Measurements from ENCODE around the gene MPZL3.
"Not testable (repeated sequence)": the region's sequence is repeated elsewhere in the genome, so short reads cannot be mapped to it uniquely, and the experiment has no call there.

Gene MPZL3

DNA sequence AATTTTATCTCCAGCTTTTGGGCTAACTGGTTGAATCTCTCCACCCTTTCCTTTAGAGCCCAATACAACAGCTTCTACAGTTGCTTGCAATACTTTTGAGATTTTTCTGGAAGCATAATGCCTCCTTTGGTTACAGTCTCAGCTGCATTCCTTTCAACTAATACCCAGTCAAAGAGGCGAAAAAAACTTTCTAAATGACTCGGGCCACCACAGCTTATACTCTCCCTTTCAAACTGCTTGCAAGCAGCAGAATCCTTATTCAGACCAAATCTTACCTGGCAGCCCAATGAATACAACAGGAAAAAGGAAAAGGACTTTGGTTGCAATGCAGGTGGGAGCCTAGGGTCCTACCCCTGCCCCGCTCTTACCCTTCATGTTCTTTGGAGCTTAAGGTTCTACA, 43.1 kb downstream of the MPZL3 start:
- no peak for DNase-seq

GRCh38 chr11:118207079-118207478, 45.1 kb downstream of the MPZL3 start:
- no peak for DNase-seq

GRCh38 chr11:118206391-118207031, 45.7 kb downstream of the MPZL3 start:
- no peak for DNase-seq

DNA sequence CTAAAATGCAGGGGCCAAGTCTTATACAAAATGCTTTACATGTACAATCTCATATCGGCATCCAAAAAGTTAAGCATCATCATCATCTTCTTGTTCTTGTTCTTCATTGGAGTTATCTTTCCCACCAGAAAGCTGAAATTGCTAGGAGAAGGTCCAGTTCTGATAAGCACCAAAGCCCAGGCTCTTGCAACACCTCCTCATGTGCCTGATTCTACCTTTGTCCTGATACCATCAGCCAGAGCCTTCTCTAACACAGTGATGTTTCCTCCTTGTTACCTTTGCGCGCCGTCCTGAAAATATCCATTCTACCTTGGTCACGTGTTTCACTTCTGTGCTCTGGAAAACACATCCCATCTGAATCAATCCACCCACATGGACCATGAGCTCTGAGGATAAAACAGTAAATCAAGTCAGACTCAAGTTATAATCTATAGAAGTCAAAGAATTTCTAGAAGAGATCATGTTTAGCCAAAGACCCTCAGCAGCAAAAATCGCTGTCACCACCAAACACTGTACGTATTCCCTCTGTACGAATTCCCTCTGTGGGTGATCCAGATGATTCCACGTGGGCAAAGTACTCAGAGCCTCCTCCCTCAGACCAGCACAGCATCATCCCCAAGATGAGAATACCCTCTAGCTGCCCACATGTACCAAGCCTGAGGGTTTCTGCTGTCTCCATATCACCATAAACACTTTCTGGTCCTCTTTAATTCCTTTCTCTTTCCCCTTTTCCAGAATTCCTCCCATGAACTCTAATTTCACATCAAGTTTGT, 46.4 kb downstream of the MPZL3 start:
- no peak for DNase-seq

DNA sequence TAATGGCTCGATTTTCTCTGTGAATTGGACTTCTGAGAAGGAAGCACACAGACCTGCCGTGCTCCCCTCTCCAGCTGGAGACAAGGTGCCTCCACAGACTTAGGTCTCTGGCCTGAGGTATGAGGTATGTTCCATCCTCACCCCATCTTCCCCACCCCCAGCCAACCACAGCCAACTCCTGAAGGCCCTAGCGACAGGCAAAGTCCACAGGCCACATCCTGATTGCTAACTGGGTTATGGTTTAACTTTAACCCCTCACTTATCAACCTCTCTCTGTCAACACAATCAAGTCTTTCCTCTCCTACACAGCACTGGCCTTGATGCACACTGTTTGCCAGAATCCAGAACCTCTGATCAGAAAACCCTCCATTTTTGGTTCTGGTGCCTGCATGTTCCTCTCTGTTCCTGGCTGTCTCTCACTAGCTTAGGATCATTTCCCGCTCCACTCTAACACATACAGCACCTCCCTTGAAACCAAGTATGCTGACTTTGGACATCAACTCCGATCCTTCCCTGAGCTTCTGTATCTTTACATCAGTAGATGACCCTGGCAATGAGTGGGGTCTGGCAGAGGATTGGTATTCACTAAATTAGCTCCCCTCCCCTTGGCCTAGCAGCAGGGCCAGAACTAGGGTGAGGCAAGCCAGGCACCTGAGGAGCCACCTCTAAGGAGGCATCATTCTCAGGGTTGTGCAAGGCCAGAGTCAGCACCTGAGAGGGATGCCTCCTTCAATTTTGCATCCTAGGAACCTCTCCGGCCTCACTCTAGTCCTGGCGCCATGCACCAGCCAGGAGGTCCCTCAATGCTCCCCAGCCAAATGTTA, 49.4 kb downstream of the MPZL3 start:
- DNase-seq = no peak

DNA sequence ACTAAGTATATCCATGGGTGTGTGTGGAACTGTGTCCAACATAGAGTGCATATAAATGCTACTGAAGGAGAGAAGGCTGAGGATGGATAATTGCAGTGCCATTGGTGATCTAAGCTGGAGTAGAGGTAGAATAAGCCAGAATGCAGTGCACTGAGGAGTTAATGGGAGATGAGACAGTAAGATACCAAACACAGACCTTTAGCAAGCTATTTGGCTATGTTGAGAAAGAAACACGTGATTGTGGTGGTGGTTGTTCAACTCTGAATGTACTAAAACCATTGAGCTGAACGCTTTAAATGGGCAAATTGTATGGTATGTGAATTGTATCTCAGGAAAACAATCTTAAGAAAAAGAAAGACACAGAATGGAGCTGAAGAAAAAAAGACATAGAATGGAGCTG, 50.2 kb downstream of the MPZL3 start:
- DNase-seq = no peak

- DNase-seq = no peak
These were observed 51.1 kb downstream of the MPZL3 start for GRCh38 chr11:118200901-118201680.

- DNase-seq = no peak
These were observed 51.7 kb downstream of the MPZL3 start for GRCh38 chr11:118200497-118200896.

GRCh38 chr11:118199135-118199534, 53.0 kb downstream of the MPZL3 start:
- no peak for DNase-seq

- no peak for DNase-seq
These were observed 53.8 kb downstream of the MPZL3 start for GRCh38 chr11:118198370-118198769.

DNA sequence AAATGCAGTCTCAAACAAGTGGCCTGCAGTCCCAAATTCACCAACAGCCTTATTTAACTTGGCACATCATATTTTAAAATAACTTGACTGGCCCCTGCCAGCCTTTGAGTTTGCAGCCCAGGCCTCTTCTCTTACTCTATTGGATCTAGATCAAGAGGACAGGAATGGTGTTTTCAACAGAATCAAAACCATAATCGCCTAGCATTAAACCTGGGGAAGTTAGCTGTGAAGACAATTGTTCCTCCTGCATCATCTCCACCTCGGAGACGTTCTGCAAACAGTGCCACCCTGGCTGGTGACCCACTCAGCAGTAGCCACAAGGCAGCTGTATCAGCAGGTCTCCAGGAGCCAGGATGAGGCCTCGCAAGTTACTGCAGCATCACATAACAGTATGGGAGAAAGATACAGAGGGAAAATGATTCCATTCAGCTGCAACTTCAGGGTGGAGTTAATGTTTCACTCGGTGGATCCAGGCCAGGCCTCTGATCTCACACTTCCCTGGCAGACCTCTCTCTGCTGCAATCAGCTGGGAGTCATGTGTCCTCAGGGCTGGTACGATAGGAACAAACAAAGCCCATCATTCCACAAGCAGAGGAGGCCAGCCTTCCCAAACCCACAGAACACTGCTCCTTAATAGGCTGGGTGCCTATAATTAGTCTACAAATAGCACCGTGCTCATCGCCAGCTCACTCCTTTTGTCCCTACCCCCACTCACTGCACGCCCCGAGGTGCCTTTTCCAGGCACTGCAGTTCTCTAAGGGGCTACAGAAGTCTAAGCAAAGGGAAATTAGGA, 57.1 kb downstream of the MPZL3 start:
- DNase-seq = no peak

DNA sequence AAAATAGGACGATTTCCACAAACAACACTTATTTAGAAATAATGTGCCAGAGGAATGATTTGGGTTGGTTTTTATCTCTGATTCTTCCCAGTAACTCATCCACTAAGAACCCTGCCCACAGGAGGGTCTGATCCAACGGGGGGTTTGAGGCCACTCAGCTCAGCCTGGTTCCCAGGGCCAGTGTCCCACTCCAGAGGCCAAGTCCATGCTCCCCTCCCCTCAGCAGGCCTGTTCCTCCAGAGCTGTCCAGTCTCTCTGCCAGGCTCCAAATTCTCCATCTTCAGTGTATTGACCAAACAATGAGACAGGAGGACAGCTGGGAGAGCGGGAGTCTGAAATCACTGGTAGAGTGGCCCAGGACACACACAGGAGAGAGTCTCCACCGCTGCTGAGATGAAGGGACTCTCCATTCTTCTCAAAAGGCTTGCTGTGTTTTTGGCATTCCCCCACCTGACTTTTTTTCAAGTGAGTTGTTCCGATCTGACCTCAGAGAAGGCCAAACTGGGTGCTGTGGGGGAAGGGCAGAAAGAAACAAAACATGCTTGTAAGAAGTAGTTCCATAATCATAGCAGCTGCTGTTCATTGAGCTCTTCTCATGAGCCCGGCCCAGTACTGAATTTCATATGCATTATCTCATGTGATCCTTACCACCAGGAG, 58.1 kb downstream of the MPZL3 start:
- DNase-seq = no peak

DNA sequence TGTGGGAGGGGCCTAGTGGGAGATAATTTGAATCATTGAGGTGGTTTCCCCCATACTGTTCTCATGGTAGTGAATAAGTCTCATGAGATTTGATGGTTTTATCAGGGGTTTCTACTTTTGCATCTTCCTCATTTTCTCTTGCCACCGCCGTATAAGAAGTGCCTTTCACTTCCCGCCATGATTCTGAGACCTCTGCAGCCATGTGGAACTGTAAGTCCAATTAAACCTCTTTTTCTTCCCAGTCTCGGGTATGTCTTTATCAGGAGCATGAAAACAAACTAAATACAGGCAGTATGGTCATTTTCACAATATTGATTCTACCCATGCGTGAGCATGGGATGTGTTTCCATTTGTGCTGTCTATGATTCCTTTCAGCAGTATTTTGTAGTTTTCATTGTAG, 59.3 kb downstream of the MPZL3 start:
- DNase-seq = not testable (repeated sequence)

DNA sequence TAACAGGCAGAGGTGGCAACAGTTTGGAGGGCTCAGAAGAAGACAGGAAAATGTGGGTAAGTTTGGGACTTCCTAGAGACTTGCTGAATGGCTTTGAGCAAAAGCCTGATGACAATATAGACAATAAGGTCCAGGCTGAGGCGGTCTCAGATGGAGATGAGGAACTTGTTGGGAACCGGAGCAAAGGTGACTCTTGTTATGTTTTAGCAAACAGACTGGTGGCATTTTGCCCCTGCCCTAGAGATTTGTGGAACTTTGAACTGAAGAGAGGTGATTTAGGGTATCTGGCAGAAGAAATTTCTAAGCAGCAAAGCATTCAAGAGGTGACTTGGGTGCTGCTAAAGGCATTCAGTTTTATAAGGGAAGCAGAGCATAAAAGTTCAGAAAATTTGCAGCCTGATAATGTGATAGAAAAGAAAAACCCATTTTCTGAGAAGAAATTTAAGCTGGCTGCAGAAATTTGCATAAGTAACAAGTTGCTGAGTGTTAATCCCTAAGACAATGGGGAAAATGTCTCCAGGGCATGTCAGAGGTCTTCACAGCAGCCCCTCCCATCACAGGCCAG, 61.1 kb downstream of the MPZL3 start:
- not testable (repeated sequence) for DNase-seq

GRCh38 chr11:118186346-118187107, 65.6 kb downstream of the MPZL3 start:
- no peak for DNase-seq

- DNase-seq = no peak
These were observed 67.2 kb downstream of the MPZL3 start for GRCh38 chr11:118184784-118185579.

- not testable (repeated sequence) for DNase-seq
These were observed 68.5 kb downstream of the MPZL3 start for GRCh38 chr11:118183691-118184090.

DNA sequence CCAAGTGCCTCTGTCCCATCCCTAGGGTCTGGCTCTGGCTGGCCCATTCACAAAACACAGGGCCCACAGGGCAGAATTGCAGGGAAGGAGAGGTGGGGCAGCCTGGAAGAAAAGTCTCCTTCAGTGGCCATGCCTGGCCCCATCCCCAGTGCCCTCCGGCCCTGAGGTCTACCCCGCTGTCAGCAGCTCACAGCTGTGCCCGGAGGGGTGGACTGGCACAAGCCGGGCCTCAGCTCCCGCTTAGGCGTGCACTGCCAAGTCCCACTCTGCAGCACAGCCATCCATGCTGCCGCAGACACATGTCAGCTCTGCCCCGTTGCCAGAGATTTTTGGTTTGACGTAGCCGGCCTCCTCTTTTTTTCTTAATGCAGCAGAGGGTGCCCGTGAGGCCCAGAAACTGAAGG, 71.9 kb downstream of the MPZL3 start:
- DNase-seq = no peak

- DNase-seq = no peak
These were observed 75.4 kb downstream of the MPZL3 start for GRCh38 chr11:118176778-118177134.
